K562 (cell line): Measurements from ENCODE around the gene KCNK4. TPM values are rescaled to one million over a fixed set of nuclear protein-coding genes. Genes with fewer than 3 reads are reported as not detected.

Experiments used
- COPS2 ChIP-seq: fragments of 450-650 bp; conservative IDR thresholded peaks from 2 replicates; pipeline ENCODE4 v1.6.1; 2016; ENCODE audit warnings: mild to moderate bottlenecking, moderate library complexity
- HNRNPL ChIP-seq: fragments of 200-400 bp; formaldehyde crosslinking; IDR thresholded peaks from 2 replicates; pipeline ENCODE4 v1.6.1; 2017; ENCODE audit warnings: low read depth, mild to moderate bottlenecking, low read length
- HNRNPLL ChIP-seq: fragments of 200-400 bp; formaldehyde crosslinking; IDR thresholded peaks from 2 replicates; pipeline ENCODE4 v1.6.1; 2017; ENCODE audit warnings: low read length, low read depth, mild to moderate bottlenecking; ENCODE audit not compliant: poor library complexity, severe bottlenecking
- NELFE ChIP-seq: IDR thresholded peaks from 2 replicates; pipeline ENCODE4 v1.6.1; 2011; ENCODE audit warnings: mild to moderate bottlenecking; ENCODE audit not compliant: insufficient read depth, insufficient read length
- POLR2AphosphoS2 ChIP-seq: IDR thresholded peaks from 2 replicates; pipeline ENCODE4 v1.6.1; 2012; ENCODE audit warnings: low read length, improper control_type of control experiment
- POLR2B ChIP-seq: fragments of 450-650 bp; IDR thresholded peaks from 2 replicates; pipeline ENCODE4 v1.6.1; 2018; ENCODE audit warnings: low read depth; ENCODE audit not compliant: partially characterized antibody
- RBM39 ChIP-seq: fragments of 200-400 bp; formaldehyde crosslinking; optimal IDR thresholded peaks from 2 replicates; pipeline ENCODE3; 2018; ENCODE audit warnings: low read depth, low read length
- TBL1XR1 ChIP-seq, 2 experiments: IDR thresholded peaks; 2 replicates each; pipeline ENCODE4 v1.6.1; 2012; ENCODE audit warnings: improper control_type of control experiment in 2 of 2, low read length in 2 of 2, mild to moderate bottlenecking in 1 of 2
- TOE1 ChIP-seq, 2 experiments: fragments of 450-650 bp in 1 of 2; sonication (generic) in 1 of 2; formaldehyde crosslinking in 1 of 2; IDR thresholded peaks; 2 replicates each; pipeline versions ENCODE4 v1.7.1 to v1.8.0; 2016 to 2022; ENCODE audit warnings: borderline replicate concordance in 2 of 2, mild to moderate bottlenecking in 2 of 2, antibody characterized with exemption in 1 of 2, inconsistent platforms in 1 of 2, low read depth in 1 of 2, missing genetic modification reagents in 1 of 2, moderate library complexity in 1 of 2
- ZBTB11 ChIP-seq, 3 experiments: fragments of 200-800 bp in 1 of 3; fragments of 250-450 bp in 1 of 3; fragments of 450-650 bp in 1 of 3; sonication (Bioruptor Pico) in 1 of 3; sonication (Bioruptor generic) in 1 of 3; formaldehyde crosslinking in 1 of 3; IDR thresholded peaks; 2 replicates each; pipeline versions ENCODE4 v1.6.1 to v1.8.0; 2016 to 2022; ENCODE audit warnings: mild to moderate bottlenecking in 2 of 3, missing genetic modification characterization in 2 of 3, missing compliant biosample characterization in 1 of 3, moderate library complexity in 1 of 3
- ZBTB7A ChIP-seq: IDR thresholded peaks from 2 replicates; pipeline ENCODE4 v1.6.1; 2011; ENCODE audit warnings: low read depth, mild to moderate bottlenecking, low read length, moderate library complexity, borderline replicate concordance; ENCODE audit not compliant: control insufficient read depth
- ZNF143 ChIP-seq: sonication (generic); formaldehyde crosslinking; IDR thresholded peaks from 2 replicates; pipeline ENCODE4 v1.9.0; 2022; ENCODE audit warnings: mild to moderate bottlenecking, missing genetic modification reagents
- ZNF23 ChIP-seq: fragments of 250-450 bp; sonication (Bioruptor Pico); IDR thresholded peaks from 2 replicates; pipeline ENCODE4 v1.4.0; 2020; ENCODE audit warnings: mild to moderate bottlenecking
- ZNF445 ChIP-seq: fragments of 250-450 bp; sonication (Bioruptor Pico); IDR thresholded peaks from 2 replicates; pipeline ENCODE4 v1.4.0; 2020; ENCODE audit warnings: low read depth, mild to moderate bottlenecking, moderate library complexity
- ZNF76 ChIP-seq: fragments of 250-450 bp; sonication (Bioruptor Pico); IDR thresholded peaks from 2 replicates; pipeline ENCODE4 v1.4.0; 2020; ENCODE audit warnings: mild to moderate bottlenecking, moderate library complexity, borderline replicate concordance
- polyA plus RNA-seq, 8 experiments: library from polyadenylated mRNA; depleted of rRNA in 4 of 8; stranded (reverse) in 5 of 8; unstranded in 3 of 8; fragments of >200 nt; fragmentation: Nextera tagmentation in 2 of 8; fragmentation: Illumina TruSeq in 1 of 8; extraction: Ambion mirVana in 2 of 8; extraction: Trizol in 1 of 8; gene quantifications; 2 replicates each; pipeline versions ENCODE4 v1.2.1 to v1.2.3, GENCODE V29; 2011 to 2014; ENCODE audit warnings: inconsistent platforms in 1 of 8, missing spikeins in 1 of 8
- total RNA-seq, 7 experiments: library from RNA; depleted of rRNA in 6 of 7; stranded (reverse); fragments of >200 nt in 6 of 7; fragmentation: Illumina TruSeq in 2 of 7; extraction: Trizol in 2 of 7; gene quantifications; 2 replicates each; pipeline versions ENCODE4 v1.2.1 to v1.2.3, GENCODE V29; 2011 to 2021; ENCODE audit warnings: low replicate concordance in 1 of 7
- TF ChIP-seq, protein P1 (sequence below): fragments of 250-450 bp; sonication (Bioruptor Pico); IDR thresholded peaks from 2 replicates; pipeline ENCODE4 v1.9.0; 2021; ENCODE audit warnings: mild to moderate bottlenecking, inconsistent platforms
- TF ChIP-seq, protein P2 (sequence below): fragments of 250-450 bp; sonication (Bioruptor Pico); IDR thresholded peaks from 2 replicates; pipeline ENCODE4 v1.4.0; 2020; ENCODE audit warnings: borderline replicate concordance
- TF ChIP-seq, protein P3 (sequence below): fragments of 450-650 bp; IDR thresholded peaks from 2 replicates; pipeline ENCODE4 v1.6.1; 2016

KCNK4 gene
- total and polyA plus RNA-seq, 9 of the 15 experiments (the other 6 are each of a cell fraction or from before 2014, with no cell fraction given), result not detected

DNA sequence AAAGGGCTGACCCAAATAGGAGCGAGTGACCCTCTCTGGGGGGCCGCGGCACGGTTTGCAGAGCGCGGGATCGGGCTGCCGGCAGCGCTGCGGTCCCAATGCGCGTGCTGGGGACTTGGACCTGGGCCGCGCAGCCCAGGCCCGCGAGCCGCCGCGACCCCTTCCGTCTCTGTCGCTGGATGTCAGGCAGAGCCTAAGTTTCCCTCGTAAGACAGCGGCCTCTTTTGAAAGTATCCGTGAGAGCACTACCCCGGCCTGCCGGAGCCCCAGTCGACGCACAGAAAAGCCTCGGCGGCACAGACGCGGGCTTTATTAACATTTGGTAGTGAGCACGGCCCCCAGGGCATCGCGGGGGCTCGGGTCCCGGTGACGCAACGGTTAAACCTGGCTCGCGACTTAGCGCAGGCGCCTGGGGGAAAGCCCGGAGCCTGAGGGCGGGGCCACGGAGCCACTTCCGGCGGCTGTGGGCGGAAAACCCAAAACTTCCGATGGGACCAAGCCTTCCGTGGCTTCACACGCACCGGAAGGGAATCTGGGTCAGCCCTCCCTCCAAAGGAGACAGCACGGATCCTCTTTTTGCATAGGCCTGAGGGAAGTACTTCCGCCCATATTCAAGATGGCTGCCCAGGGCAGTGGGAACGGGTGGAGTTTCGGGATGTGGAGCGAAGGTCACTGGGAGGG lies 21.4 kb upstream of the KCNK4 start (continued):
- TF ChIP-seq, protein P1, sequence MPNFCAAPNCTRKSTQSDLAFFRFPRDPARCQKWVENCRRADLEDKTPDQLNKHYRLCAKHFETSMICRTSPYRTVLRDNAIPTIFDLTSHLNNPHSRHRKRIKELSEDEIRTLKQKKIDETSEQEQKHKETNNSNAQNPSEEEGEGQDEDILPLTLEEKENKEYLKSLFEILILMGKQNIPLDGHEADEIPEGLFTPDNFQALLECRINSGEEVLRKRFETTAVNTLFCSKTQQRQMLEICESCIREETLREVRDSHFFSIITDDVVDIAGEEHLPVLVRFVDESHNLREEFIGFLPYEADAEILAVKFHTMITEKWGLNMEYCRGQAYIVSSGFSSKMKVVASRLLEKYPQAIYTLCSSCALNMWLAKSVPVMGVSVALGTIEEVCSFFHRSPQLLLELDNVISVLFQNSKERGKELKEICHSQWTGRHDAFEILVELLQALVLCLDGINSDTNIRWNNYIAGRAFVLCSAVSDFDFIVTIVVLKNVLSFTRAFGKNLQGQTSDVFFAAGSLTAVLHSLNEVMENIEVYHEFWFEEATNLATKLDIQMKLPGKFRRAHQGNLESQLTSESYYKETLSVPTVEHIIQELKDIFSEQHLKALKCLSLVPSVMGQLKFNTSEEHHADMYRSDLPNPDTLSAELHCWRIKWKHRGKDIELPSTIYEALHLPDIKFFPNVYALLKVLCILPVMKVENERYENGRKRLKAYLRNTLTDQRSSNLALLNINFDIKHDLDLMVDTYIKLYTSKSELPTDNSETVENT (CRISPR knock-in tag), result no peak
- TF ChIP-seq HNRNPL (no peak), ZNF76 (CRISPR knock-in tag) (no peak; the same call in 1 of the 2 replicates), HNRNPLL (peak; percentile 65), ZNF23 (CRISPR knock-in tag) (no peak), RBM39 (no peak), ZBTB11 (CRISPR knock-in tag; IDR thresholded peaks at IDR 0.05) (peak; percentile 84 to 97 (median 86); a peak in 5 of 6 replicates), ZNF445 (CRISPR knock-in tag) (no peak), POLR2AphosphoS2 (peak; percentile 97), ZBTB7A (peak; percentile 85; the same call in 1 of the 2 replicates), ZNF143 (CRISPR knock-in tag) (no peak), TOE1 (IDR thresholded peaks at IDR 0.05; ENCODE audit: borderline replicate concordance) (0 out of 2 replicates have a peak, but pooled peaks have one; percentile 14), TOE1 (CRISPR knock-in tag; IDR thresholded peaks at IDR 0.05; ENCODE audit: borderline replicate concordance, low read depth) (0 out of 2 replicates have a peak, but pooled peaks have one; percentile 33), COPS2 (no peak), NELFE (no peak), POLR2B (peak; percentile 63), TBL1XR1 (IDR thresholded peaks at IDR 0.05; ENCODE audit: low read length in 2 of 2) (peak in 1 of 2 experiments; percentile 52; a peak in 1 of 4 replicates)
- TF ChIP-seq, protein P2, sequence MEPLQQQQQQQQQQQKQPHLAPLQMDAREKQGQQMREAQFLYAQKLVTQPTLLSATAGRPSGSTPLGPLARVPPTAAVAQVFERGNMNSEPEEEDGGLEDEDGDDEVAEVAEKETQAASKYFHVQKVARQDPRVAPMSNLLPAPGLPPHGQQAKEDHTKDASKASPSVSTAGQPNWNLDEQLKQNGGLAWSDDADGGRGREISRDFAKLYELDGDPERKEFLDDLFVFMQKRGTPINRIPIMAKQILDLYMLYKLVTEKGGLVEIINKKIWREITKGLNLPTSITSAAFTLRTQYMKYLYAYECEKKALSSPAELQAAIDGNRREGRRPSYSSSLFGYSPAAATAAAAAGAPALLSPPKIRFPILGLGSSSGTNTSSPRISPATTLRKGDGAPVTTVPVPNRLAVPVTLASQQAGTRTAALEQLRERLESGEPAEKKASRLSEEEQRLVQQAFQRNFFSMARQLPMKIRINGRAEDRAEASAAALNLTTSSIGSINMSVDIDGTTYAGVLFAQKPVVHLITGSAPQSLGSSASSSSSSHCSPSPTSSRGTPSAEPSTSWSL (CRISPR knock-in tag), result no peak
- TF ChIP-seq, protein P3, sequence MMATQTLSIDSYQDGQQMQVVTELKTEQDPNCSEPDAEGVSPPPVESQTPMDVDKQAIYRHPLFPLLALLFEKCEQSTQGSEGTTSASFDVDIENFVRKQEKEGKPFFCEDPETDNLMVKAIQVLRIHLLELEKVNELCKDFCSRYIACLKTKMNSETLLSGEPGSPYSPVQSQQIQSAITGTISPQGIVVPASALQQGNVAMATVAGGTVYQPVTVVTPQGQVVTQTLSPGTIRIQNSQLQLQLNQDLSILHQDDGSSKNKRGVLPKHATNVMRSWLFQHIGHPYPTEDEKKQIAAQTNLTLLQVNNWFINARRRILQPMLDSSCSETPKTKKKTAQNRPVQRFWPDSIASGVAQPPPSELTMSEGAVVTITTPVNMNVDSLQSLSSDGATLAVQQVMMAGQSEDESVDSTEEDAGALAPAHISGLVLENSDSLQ, result peak; percentile 74
